HPDE6-E6E7 (cell line): Measurements from ENCODE around the gene TMPRSS6.

Source experiments
- DNase-seq: peaks from one replicate; pipeline ENCODE4 v3.0.0; 2011; ENCODE audit warnings: missing footprints; ENCODE audit errors: extremely low spot score

TMPRSS6 gene

DNA sequence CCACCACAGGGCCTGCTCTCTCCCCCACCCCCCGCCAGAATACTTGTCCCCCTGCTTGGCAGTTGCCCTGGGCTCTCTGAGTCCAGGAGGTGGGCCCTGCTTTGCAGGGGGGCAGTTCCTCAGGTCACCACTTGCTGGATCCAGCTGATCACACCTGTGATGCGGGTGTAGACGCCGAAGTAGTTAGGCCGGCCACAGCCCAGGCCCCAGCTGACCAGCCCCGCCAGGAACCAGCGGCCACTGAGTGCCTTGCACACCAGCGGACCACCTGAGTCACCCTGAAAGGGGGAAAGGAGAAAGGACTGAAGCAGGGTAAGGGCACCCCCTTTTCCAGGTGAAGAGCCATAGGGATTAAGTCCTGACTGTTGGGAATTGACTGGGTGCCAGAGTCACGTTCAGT is 43.6 kb downstream of the TMPRSS6 start:
- no peak for DNase-seq

DNA sequence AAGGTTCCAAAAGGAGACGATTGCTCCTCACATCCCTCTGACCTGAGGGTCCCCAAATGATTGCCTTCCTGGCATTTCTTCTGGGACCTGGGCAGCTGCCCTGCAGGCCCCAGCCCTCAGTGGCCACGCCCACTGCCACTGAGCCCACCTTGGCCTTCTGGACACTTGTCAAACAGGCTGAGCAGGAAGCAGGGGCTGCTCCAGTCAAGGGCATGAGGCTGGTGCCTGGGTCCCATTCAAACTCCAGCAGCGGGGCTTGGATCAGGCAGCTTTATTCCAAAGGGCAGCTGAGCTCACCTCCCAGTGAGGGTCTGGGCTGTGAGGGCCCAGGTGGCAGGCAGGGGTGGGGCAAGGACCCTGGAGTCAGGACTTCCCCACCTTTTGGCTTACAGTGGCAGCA is 44.3 kb downstream of the TMPRSS6 start:
- no peak for DNase-seq

DNA sequence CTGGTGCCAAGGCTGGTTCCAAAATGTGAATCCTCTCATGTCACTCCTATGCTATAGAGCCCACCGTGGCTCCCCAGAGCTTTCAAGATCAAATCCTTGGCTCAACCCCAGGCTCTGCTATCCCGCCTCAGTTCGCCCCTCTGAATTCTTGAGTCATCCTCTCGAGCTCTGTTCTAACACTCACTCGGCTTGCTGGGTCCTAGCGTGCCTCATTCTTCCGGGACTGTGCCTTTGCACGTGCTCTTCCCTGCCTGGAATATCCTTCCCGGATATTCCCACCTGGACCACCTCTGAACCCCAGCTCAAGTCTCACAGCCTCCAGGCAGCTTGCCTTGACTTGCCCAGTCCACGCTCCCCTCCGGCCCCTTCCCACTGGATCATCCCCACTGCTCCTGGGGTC is 45.0 kb downstream of the TMPRSS6 start:
- DNase-seq, result no peak

DNA sequence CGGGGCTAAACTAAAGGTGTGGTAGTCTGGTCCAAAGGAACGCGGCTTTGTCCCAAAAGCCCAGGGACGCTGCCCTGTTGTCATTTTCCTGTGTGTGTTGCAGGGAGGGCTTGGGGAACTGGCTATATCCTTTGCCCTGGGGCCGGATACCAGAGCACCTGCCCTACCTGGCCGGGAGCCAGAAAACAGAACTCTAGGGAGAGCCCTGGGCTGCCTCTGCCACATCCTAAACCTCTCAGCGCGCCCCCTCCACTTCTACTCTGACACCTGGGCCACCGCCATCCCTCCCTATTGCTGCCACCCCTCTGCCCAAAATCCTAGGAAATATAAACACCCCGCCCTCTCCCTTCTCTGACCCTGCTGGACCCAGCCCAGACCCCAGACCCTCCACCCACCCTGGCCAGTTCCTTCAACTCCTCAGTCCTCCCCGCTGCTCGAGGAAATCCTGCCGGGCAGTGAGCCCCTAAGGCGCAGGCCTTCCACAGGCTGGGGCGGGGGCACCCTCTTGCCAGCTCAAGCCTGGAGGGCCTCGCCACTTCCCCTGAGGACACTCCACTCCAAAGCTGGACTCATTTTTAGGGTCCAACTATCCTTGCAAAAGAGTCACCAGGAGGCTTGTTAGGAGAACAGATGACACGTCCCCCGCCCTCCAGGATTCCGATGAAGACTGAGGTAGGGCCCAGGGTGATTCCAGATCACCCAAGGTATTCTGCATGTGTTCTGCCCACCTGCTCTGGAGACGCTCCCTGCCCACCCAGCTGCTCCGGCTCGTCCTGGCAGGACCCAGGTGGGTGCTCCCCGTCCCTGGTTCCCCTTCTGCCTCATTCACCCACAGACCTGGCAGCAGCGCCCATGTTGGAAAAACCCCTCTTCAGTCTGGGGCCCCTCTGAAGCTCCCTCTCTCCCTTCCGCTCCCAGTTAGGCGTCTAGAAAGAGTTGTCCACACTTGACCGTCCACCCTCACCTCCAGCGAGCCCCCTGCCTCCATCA is 45.8 kb downstream of the TMPRSS6 start:
- no peak for DNase-seq

DNA sequence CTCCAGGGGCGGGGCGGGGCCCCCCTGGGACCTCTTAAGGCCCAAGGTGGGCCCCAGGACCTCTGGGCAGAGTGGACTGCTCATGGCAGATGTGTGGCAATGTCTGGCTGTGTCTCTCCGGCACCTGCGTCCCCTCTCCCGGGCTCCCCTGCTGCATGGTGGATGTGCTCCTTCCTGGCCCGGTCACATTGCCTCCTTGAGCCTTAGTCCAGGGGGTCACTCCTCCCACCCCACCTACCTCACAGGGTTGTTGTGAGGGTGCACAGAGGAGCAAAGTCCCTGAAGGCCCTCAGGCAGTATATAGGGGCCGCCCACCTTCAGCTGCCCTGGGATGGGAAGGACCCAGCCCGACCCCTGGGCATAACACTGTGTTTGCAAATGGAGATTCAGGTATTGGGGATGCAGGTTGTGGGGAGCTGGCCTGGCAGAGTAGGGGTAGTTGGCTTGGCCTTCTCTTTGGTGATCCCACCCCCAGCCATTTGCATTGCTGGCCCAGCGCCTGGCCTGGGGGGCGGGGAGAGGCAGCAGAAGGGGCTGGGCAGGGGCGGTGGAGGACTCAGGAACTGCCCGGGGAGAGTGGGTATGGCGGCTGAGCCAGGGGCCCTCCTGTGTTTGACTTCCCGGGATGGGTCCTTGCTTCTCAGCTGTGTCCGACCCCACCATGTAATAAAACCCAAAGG is 46.7 kb downstream of the TMPRSS6 start:
- DNase-seq, result no peak

DNA sequence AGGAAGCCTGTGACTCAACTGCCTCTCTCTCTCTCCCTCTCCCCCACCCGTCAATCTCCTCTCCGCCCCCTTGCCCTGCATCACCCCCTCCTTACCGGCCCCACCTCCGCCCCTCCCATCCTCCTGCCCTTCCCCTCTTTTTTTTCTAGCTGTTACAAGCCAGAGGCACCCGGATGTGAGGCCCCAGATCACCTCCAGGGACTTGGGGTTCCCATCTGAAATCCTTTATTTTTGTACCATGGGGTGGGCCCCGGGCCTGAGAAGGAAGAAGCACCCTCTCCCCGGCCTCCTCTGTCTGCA is 47.2 kb downstream of the TMPRSS6 start:
- DNase-seq, result no peak

DNA sequence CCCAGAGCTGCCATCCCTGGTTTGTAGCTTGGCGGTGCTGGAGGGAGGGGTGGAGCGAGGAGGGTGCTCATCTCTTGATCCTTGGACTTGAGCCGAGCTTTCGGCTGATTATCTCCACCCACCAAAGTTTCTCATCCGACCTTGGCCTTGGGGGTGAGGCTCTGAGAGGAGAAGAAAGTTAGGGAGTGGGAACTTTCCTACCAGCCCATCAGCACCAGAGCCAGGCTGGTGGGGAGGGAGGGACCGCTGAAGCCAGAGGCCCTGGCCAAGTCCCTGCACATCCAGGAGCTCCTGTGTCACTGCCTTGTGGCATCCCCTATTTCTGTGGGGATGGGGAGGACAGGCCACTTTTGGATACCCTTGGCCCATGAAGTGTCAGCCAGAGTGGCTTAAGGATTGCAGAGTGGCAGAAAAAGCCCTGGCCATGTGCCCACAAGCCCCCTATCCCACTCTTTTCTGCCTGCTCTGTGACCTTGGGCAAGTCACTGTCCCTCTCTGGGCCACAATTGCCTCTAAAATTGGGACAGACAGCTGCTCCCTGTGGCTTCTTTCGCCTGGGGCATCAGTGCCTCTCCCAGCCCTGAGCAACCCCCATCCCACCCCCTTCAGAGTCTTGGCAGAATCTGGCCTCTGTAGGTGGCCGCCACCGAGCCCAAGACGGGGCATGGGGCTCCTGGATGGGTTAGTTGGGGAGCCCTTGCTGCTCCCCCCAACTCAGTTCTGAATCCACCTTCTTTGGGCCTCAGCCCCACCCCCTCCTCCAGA is 47.7 kb downstream of the TMPRSS6 start:
- no peak for DNase-seq

DNA sequence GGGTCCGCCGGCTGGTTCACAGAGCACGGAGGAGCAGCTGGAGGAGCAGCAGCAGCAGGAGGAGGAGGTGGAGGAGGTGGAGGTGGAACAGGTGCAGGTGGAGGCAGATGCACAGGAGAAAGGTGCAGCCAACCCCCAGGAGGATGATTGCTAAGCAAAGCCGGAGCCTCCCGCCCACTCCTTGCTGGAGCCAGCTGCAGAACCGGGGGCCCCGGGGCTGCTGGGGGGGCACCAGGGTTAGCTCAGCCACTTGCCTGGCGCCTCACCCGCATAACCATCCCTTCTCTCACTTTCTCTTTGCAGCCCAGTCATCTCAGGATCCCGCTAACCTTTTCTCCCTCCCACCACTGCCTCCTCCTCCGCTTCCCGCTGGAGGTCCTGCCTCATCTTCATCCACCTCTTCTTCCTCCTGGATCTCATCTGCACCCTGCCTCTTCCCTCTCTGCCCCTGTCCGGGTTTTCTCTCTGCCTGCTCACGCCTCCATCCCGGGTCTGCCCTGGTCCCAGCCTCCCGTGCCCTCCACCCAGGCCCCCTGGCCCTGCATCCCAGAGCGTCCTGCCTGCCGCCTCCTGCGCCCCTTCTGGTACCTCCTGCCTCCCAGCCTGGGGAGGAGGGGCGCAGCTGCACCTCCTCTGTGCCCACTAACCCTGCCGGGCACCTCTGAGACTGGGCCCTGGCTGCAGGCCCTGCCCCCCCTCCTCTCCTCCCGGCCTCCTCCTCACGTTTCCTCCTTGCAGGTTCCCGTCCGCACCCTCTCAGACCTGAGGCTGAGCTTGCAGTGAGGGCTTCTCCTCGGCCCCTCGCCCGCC is 48.5 kb downstream of the TMPRSS6 start:
- no peak for DNase-seq

DNA sequence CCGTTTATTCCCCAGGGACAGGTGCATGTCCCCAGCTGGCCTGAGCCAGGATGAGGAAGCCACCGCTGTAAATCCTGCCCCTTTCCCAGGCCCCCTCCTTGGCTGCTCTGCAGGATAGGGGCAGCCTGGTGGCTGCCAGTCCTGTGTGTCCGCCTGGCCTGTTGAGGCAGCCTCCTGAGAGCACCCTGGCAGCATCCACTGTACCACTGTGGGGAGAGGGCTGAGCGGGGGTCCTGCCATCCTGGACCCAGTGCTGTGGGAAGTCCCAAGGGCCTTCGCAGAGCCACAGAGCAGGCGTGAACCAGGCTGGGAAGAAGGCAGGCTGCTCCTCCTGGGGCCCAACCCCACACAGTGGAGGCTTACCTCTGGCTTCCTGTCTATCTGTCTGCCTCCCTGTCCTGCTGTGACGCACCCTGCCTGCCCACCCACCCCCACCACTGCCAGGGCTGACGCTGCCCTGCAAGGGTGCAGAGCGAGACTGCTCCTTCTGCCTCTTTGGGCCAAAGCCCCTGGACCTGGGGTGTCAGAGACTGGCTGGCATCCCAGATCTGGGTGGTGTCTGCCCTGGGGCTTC is 49.5 kb downstream of the TMPRSS6 start:
- no peak for DNase-seq

DNA sequence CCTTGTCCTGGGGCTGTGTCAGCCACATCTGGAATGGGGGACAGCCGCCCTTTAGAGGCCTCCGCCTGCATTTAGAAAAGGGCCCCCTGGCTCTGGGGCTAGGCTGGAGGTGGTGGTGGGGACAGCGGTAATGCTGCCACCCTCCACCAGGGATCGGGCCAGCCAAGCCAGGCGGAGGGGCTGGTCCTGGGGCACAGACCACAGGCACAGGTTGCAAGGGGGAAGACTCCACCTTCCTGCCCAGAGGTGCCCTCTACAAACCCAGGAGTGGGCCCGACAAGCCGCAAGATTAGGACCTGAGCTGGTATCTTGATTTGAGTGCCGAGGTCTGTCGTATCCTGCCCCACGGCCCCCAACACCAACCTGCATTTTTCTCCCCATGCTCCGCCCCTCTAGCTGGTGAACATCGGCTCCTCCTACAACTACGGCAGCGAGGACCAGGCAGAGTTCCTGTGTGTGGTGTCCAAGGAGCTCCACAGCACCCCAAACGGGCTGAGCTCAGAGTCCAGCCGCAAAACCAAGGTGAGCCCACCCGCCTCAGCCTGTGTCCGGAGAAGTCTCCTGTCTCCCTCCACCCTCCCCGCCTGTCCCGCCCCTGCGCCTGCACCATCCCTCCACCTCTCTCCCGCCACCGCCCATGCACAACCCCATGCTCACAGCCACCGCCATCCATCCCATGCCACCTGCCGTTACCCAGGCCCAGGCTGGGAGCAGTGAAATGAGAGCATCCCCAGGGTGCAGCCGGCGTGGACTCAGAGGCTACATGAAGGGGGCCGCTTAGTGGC is 50.4 kb downstream of the TMPRSS6 start:
- no peak for DNase-seq

DNA sequence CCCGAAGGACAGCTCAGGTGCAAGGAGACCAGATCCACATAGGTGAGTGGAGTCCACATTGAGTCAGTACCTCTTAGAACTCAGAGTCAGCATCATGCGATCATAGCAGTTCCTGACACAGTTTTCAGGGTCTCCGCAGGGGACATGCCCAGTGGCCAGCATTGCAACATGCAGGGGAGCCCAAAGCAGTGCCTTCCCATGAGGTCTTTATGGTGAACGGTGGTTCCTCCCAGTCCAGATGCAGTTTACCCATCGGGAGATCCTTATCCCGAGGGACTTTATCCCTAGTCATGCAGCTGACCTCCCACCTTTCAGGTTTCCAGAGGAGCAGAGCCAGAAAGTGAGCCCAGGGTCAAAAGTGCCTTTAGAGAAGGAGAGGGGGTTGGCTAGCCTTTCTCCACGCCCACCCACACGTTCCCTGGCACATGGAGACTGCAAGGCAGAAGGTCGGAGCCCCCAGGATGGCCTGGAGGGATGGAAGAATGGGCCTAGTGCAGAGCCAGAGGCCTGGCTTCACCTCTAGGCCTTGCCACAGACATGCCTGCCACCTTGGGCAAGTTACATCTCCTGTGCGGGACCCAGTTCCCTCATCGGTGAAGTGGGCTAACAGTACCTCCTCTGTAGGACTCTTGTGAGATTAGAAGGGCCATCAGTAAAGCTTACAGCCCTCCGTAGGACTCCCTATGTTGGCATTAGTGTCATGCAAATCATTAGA is 51.6 kb downstream of the TMPRSS6 start:
- DNase-seq, result no peak

DNA sequence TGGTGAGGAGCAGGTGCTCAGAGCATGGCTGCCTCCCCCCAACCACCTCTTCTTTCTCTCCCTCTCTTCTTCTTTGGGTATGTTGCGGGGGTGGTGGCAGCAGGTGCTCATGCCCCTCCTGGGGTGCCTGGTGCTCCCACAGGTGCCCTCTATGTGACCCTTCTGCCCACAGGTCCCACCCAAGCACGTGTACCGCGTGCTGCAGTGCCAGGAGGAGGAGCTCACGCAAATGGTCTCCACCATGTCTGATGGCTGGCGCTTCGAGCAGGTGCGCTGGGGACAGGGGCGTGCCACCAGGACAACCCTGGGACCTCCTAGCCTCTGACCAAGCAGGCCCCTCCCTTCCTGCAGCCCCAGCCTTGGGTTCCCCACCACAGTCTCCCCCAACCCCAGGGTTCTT is 52.3 kb downstream of the TMPRSS6 start:
- DNase-seq, result no peak

DNA sequence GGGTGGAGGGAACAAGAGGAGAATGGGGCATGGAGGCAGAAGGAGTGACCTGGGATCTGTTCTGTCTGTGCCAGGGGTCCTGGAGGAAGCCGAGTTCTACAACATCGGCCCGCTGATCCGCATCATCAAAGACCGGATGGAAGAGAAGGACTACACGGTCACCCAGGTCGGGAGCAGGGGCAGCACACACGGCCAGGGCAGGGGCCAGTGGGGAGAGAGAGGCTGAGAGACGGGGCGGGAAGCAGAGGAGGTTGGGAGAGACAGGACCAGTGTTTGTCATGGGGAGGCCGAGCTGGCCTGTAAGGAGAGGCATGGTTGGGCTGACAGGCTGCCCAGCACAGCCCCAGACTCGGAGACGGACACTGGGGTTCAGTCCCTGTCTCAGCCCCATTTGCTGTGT is 53.3 kb downstream of the TMPRSS6 start:
- no peak for DNase-seq

DNA sequence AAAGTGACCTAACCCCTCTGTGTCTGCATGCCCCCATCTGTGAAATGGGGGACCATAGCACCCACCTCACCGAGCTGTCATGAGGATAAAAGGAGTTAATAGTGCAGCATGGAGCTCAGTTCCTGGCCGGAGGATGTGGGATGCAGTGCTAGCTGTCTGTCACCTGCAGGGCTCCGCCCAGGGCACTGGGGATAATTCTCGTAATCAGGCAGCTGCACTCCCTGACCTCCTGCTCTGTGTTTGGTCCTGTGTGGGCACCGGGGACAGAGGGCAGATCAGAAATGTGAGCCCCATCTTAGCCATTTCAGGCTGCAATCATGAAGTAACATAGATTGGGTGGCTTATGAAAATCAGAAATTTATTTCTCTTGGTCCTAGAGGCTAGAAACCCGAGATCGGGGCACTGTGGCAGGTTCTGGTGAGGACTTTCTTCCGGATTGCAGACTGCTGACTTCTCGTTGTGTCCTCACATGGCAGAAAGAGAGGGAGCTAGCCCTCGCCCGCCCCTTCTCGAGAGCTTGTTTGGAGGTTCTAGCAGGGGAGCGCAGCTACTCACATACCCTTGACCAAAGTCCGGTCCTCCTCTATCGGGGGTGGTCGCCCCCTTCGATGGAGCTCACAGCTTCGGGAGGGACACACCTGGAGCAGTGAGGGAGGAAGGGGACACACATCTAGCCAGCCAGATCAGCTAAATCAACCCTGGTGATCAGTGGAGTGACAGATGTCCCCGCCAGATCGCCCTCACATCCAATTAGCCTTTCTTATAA is 54.7 kb downstream of the TMPRSS6 start:
- DNase-seq, result no peak

DNA sequence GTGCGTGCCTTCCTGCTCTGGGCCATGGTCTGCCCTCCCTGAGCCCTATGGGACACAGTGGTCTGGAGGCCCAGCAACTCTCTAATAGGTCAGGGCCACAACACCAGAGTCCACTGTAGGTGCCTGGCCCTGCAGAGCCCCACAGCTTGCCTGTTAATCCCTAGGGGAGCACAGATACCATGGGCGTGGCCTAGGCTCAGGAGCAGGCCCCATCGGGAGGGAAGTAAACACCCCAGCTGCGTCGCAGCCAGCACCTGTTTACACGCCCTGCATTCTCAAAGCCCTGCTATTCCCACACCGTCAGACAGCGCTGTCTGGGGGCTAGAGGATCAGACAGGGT is 55.5 kb downstream of the TMPRSS6 start:
- no peak for DNase-seq

DNA sequence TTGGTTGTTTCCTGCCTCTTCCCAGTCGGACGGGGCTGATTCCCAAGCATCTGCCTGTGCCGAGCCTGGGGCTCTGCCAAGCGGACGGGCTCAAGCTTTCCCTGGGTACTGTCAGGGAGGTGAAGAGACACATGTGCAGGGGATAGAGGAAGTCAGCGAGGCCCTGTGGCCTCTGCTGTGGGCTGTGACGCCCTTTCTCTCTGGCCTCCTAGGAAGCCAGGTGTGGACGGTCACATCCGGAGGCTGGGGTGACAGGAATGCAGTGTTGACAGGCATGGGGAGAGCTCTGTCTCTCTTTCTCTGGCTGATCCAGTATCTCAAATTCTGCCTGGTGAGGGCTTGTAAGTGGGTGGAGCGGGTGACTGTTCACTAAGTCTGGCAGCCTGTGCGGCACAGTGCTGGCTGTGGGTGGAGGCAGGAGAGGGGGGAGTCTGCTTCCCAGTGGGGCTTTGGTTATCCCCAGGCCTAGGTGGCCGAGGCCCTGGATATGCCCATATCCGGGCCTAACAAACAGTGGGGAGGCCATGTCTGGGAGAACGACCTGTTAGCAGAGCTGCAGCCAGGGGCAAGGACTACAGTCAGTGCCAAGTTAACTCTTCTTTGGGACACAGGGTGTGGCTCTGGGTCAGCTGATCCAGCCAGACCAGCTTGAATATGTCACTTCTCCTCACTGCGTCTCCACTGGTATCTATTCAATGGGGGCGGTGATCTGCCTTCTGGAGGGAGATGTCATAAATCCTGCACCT is 56.0 kb downstream of the TMPRSS6 start:
- no peak for DNase-seq

DNA sequence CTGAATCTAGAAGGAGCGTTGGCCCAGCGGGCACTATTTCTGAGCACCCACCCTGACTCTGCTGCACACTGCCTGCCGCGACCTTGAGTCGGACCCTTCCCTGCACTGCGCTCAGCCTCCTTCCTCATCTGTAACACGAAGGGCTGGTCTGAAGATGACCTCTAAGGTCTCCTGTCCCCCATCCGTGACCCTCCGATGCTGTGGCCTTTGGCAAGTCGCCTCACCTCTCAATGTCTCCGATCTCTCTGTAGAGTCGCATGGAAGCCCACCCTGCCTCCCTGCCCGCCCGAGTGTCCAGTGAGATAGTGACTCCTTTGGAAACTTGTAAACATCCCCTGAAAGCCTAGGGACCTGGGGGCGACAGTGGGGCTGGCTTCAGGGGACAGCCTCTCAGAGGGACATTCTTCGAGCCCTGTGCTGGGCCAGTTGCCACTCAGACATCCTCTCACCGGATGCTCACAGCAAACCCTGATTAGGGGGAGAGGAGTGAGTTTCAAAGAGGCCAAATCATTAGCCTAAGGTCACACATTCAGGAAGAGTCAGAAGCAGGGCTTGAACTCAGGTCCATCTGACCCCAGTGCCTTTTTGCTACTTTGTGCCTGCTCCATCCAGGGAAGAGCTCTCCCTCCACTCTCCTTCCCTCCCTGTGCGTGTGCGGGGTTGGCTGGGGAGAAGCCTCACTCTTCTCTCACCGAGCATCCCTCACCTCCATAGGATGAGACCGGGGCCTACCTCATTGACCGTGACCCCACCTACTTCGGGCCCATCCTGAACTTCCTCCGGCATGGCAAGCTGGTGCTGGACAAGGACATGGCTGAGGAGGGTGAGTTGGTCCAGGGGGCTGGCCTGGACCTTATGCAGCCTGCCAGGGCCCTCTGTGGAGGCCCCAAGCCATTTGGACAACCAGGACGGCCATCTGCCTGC is 56.9 kb downstream of the TMPRSS6 start:
- no peak for DNase-seq
